GM12891 (cell line): ENCODE data around the gene COP1.

Experiments used
- DNase-seq: peaks from one replicate; pipeline ENCODE4 v3.0.0; 2011; ENCODE audit warnings: low spot score; ENCODE audit not compliant: insufficient read length
- FAIRE-seq: peaks from 2 replicates; lab custom pipeline; 2011; peaks lifted over from hg19 to GRCh38; lab: Jason Lieb, UNC
- PAX5 ChIP-seq: IDR thresholded peaks from 2 replicates; pipeline ENCODE4 v1.6.1; 2011; ENCODE audit warnings: low read length, moderate library complexity, mild to moderate bottlenecking; ENCODE audit not compliant: insufficient read depth, severe bottlenecking
- POLR2A ChIP-seq: IDR thresholded peaks from 2 replicates; pipeline ENCODE4 v1.6.1; 2011; ENCODE audit warnings: low read depth, low read length, control low read depth
- POLR2AphosphoS5 ChIP-seq: IDR thresholded peaks from 2 replicates; pipeline ENCODE4 v1.6.1; 2011; ENCODE audit warnings: low read depth, low read length, control low read depth
- POU2F2 ChIP-seq: IDR thresholded peaks from 2 replicates; pipeline ENCODE4 v1.6.1; 2011; ENCODE audit warnings: low read depth, mild to moderate bottlenecking, control low read depth, low read length, moderate library complexity
- SPI1 ChIP-seq: IDR thresholded peaks from 2 replicates; pipeline ENCODE4 v1.6.1; 2011; ENCODE audit warnings: low read depth, low read length, control low read depth
- TAF1 ChIP-seq: IDR thresholded peaks from 2 replicates; pipeline ENCODE4 v1.6.1; 2011; ENCODE audit warnings: low read depth, low read length, control low read depth

Gene COP1

DNA sequence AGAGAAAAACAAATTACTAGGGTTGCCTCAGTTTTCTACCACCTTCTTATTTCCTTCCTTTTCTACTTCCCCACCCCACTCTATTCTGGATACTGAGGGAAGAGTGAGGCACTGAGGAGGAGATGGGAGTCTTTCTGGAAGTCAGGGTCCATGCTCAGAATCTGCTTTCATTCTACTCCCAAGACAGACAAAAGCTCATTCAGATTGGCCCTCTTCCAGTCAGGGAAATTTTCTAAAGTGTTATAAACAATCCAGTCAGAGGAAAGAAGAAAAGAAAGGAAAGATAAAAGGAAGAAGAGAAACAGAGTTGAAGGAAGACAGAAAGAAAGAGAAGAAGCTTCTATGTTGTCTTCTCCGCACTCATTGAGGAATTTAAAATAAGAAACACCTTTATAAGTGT lies 228.6 kb downstream of the COP1 start:
- no peak for TF ChIP-seq TAF1
- TF ChIP-seq POLR2AphosphoS5: no peak
- no peak for TF ChIP-seq SPI1
- no peak for TF ChIP-seq POLR2A
- no peak for TF ChIP-seq POU2F2
- no peak for TF ChIP-seq PAX5
- no peak for DNase-seq
- FAIRE-seq: no peak

DNA sequence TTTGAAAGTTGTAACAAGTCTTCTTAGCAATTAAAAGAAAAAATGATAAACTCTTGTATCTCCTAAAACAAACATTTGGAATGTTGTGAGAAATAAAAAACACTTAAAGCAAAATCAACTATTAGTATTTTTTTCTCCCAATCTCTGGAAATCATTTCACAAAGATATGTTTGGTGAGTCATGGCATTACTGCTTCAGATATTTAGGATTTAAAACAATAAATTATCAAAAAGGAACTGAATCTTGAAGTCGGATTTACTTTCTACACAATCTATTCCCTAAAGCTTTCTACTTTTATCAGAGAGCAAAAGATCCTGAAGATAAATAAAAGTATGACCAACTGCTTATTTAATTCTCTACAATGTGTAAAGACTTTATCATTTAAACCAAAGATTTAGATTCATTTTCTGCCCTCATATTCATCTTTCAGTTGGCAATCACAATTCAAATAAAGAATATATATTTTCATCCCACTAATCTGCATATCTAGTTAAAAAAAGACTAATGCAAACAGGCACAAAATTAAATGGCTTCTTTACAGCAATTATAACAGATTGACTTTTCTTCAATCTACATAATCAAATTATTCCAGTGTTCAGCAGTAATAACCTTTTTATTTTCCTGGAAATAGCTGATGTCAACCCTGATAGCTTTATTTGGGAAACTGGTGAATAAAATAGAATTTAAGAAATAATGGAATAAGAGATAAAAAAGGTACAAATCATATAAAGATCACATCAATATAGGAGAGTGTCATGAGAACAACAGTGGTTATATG lies 230.0 kb downstream of the COP1 start:
- no peak for TF ChIP-seq TAF1
- DNase-seq (no peak), FAIRE-seq (no peak)

DNA sequence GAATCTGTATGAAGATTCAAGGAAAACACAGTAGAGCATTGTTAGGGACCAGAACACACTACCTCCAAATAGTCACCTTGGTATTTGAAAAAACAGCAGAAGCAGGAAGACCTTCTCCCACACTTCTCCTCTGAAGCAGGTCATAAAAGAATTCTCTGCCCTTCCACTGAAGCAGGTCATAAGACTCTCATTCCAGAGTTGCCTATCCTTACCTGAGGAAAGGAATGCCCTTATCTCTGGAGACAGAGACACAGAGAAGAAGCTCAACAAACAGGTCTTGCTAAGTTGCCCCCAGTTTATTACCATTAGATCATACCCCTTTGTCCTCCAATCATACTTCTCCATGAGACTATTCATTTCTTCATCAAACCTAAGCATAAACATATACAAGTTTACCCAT lies 237.9 kb downstream of the COP1 start:
- DNase-seq (no peak), FAIRE-seq (no peak)
- no peak for TF ChIP-seq TAF1
- no peak for TF ChIP-seq POLR2AphosphoS5
- no peak for TF ChIP-seq POU2F2
- TF ChIP-seq PAX5: no peak
- TF ChIP-seq POLR2A: no peak

DNA sequence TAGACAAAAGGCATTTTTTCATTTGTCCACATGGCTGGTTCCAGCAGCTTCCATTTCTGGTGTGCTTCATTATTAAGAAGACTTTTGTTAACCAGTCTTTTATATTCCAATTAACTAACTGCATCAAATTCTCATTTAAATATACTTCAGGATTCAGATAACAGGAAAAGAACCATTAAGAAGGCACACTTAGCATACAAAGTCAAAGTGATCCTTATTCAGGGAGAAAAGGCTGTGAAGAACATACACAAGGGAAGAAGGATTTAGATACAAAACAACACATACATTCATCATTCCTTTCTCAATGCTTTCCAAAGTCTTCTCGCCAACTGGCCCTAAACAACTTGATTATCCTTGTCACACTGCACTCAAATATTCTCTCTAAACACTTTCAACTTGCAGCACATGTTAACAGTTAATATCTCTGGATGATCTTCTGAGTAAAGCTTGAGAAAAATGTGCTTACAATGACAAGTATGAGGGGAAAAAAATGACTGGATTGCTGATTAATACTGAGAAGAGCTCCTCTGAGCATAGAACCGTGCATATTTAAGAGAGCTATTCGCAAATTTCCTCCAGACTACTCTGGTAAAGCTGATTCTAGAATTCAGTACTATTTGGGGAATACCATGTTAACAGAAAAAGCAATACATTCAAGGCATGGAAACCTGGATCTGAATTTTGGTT lies 238.5 kb downstream of the COP1 start:
- FAIRE-seq (no peak), DNase-seq (no peak)
- TF ChIP-seq SPI1 (no peak), PAX5 (no peak), POU2F2 (no peak), POLR2A (no peak)

DNA sequence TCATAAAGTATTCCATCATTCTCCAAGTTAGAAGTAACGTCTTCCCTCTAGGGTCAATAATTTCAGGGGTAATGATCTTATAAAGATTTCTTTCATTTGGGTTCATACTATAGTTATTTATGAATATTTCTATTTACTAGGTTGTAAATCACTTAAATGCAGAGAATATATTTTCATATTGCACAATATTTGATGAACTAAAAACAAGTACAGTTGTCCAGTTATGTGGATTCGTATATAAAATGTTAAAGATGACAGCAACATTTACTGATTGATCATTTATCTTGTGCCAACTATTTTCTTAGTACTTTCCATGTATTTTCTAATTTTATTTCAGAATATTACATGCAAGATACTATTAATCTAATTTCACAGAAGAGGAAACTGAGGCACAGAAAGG lies 243.3 kb downstream of the COP1 start:
- FAIRE-seq: no peak
- no peak for TF ChIP-seq POU2F2
- DNase-seq: no peak

DNA sequence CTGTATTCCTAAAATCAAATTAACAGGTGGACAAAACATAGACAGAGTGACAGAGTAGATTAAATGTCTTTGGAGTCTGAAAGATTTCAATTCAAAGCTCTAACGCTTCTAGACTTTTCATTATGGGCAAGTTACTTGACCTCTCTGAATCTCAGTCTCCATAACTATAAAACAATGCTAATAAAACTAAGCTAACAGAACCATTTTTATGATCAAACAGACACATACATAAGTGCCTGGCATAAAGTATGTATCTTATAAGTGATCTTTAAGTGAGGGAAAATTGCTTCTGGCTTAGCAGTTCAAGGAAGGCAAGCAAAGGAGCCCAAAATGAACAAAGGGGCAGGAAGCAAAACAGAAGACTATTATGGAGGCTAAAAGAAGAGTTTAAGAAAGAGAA lies 246.9 kb downstream of the COP1 start:
- TF ChIP-seq POLR2AphosphoS5 (no peak), TAF1 (no peak), PAX5 (no peak), SPI1 (no peak)
- no peak for FAIRE-seq
- DNase-seq: no peak

DNA sequence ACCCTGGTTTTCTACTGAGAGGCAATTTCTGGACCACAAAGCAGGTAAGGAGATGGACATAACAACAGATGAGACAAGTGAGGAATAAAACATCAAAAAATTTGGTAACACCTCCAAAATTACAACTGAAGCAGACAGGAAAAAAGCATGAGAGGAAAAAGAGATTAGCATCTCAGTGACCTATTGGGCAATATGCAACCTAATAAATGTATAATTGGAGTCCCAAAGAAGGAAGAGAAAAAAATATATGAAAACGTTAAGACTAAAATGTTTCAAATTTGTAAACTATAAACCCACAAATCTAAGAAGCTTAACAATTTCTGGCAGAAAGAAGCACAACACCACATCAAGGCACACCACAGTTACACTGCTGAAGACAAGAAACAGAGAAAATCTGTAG lies 255.5 kb downstream of the COP1 start:
- no peak for DNase-seq
- TF ChIP-seq POLR2A (no peak), PAX5 (no peak), TAF1 (no peak), POU2F2 (no peak), SPI1 (no peak), POLR2AphosphoS5 (no peak)
- no peak for FAIRE-seq

DNA sequence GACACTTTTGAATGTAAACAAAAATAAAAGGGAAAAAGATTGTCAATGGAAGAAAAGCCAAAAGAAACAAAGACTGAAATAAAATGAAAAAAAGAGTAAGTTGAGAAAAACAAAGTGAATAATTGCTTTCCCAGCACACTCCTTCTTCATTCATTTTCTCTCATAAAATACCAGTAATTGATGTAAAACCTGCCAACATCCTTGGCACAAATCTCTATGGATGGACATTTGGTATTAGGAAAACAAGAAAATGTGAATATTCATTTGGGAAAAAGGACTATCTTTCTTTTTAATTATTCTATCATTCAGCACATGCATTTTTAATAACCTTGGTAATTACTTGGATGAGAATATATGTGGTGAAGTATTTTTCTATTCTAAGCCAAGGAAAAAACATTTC lies 259.3 kb downstream of the COP1 start:
- DNase-seq: no peak
- no peak for FAIRE-seq

DNA sequence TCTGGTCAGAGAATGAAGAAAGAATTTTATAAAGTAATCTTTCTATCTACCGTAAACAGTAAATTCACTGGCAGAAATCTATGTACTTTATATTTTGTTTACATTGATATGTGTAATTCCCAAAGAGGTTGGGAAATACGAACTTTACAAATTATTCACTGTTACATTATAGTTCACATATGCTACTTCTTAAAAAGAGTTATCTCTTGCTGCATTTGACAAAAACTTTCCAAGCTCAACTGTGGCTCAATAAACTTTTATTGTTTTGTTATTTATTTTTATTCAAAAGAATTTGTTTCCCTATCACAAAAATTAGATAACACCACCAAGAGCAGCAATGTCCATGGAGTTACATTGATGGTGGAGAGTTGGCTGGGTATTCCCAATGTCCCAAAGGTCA lies 262.5 kb downstream of the COP1 start:
- FAIRE-seq (no peak), DNase-seq (no peak)
- TF ChIP-seq POU2F2 (no peak), POLR2A (no peak), PAX5 (no peak), SPI1 (no peak), TAF1 (no peak), POLR2AphosphoS5 (no peak)

More for the DNA sequence above, 259.3 kb downstream of the COP1 start:
- no peak for TF ChIP-seq POLR2A
- no peak for TF ChIP-seq POLR2AphosphoS5
- TF ChIP-seq PAX5: no peak
- no peak for TF ChIP-seq SPI1
- TF ChIP-seq TAF1: no peak
- no peak for TF ChIP-seq POU2F2

DNA sequence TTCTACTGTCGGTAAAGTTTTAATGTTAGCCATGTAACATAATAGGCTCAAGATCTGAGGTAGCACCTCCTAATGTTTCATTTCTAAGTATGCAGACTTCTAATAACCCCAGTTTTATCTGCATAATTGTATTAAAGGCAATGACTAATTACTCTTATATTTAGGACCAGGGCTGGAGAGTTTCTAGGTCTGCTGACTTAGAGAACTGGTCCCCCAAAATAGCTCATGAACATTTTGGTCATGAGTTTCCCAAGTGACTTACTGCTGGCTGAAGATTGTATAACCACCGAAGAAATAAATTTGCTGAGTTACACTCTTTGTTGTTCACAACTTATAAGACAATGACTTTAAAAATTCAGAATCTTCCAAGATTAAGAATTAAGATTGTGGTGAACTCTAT lies 265.9 kb downstream of the COP1 start:
- TF ChIP-seq POU2F2 (no peak), POLR2AphosphoS5 (no peak), PAX5 (no peak)
- no peak for DNase-seq
- FAIRE-seq: no peak
